T-helper 2 cell treated with Interferon-gamma antibody and Interleukin-4, amounts not matched to agents 100 ng/mL and 5 ng/mL, for 36 hours (primary cell): ENCODE results near the gene PDE8B. TPM values are rescaled to one million over a fixed set of nuclear protein-coding genes. Genes with fewer than 3 reads are reported as not detected.
"Not testable (repeated sequence)": the region's sequence is repeated elsewhere in the genome, so short reads cannot be mapped to it uniquely, and the experiment has no call there.

Experiments used
- intact Hi-C: fragments of 100-400 bp; cut with micrococcal nuclease; formaldehyde crosslinking; loops from one replicate; pipeline ENCODE4 v1.15.1; 2023
- total RNA-seq: library from RNA; stranded (reverse); gene quantifications from 2 replicates; pipeline ENCODE4 v1.2.3, GENCODE V29; 2022

Gene PDE8B
- total RNA-seq, 1 donor from 2014 or later = 0.20 TPM

DNA sequence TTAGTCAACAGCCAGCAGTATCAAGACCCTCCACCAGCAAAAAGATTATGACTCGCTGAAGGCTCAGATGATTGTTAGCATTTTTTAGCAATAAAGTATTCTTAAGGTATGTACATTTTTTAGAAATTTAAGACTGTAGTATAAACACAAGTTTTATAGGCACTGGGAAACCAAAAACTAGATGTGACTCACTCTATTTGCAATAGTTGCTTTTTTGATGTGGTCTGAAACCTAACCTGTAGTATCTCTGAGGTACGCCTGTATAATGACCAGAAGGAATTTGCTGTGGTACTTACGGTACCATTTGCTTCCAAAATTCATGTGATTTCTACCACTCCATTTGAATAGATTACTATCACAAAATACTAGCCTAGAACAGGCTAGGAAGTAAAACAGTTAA is 220.8 kb downstream of the PDE8B start:
- intact Hi-C loops = no loop called here

DNA sequence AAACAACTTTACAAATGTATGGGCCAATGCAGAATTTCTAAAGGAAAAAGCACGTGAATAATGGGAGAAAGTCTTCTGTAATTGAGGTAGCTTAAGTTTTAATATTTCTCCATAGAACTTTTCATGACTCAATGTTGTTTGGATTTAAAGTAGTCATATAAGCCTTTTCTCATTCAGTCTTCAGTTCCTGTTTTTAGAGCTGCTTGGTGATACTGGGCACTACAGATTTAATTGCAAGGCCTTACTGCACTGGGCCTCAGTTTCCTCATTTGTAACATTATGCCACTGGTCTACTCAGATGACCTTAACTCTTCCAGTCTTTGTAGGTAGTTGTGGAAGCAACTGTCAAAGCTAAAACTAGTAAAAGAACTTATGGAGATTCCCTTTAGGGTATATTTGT is 221.2 kb downstream of the PDE8B start:
- intact Hi-C loops = no loop called here

DNA sequence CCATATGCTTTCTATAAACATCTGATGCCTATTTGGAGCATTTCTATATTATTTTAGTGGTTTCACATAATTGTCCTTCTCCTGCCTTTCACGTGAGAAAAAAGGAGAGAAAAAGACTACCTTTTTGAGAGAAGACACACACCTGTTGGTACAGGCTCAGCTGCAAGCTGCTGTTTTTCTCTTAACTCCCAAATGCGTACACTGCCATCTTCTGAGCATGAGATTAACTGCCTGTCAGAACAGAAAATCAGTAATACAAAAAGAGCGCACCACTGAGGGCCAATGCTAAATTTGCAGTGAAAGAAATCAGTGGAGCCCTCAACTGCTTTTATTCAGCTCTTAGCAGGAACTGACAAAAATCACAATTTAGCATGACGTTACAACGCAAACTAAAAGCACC is 226.7 kb downstream of the PDE8B start:
- intact Hi-C loops = loop anchor here (5.0 kb wide), 1 partner anchor 290 kb away; no protein-coding TSS in a partner anchor

DNA sequence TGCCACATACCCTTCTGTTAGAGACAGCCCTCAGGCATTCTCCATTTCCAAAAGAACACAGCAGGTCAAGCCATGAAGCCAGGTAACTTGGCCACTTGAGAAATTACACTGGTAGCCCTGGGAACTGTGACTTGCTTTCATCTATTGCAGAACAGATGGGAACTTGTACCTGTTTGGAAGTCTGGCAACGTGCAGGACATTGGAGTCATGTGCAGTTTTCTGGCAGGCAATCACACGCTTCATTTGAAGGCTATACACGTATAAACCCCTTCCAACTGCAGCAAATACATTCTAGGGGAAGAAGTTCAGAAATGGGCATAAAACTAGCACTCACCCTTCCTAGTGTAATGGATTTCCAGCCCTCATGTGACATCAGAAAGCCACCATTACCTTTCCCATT is 227.6 kb downstream of the PDE8B start:
- intact Hi-C loops = loop anchor here (5.0 kb wide), 1 partner anchor 291 kb away; no protein-coding TSS in a partner anchor

DNA sequence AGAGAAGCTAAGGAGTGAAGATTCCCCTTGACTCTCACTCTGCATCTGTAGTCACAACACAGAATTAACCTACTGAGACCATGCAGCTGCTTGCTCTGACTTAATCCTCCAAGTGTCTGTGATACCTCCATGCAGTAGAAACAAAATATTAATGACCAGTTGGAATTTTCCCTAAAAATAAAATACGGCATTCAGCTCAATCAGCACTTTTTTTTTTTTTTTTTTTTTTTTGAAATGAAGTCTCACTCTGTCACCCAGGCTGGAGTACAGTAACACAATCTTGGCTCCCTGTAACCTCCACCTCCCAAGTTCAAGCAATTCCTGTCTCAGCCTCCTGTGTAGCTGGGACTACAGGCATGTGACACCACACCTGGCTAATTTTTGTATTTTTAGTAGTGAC is 233.2 kb downstream of the PDE8B start:
- intact Hi-C loops = no loop called here

DNA sequence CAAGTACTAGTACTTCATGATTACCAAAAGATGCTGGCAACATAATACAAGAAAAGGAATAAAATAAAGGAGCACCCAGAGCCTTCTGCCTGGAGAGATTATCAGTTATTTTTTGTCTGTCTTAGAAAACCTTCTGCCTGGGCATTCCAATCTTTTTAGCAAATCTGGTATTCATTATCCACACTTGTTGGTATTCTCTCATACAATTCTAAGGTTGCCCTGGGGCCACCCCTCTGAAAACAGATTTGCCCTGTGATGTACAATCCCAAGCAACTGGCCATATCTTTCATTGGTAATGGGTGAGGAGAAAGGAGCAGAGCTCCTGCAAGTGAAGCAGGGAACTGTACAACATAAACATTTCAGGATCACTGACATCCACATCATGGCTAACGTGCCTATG is 233.9 kb downstream of the PDE8B start:
- intact Hi-C loops = no loop called here

DNA sequence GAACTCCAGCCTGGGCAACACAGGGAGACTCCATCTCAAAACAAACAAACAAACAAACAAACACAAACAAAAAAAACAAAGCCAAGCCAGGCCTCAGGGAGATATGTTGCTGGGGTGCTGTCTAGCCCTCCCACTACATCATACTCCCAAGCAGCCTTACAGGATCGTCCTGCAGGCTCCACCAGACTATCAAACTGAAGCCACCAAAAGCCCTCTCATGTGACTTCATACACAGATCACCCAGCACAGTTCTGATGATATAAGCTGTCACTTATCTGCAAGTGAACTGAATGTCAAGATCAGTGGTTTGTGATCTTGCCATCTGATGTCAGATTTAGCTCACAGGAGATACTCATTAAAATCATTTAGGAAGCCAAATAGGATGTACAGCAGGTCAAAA is 238.4 kb downstream of the PDE8B start:
- intact Hi-C loops = no loop called here

DNA sequence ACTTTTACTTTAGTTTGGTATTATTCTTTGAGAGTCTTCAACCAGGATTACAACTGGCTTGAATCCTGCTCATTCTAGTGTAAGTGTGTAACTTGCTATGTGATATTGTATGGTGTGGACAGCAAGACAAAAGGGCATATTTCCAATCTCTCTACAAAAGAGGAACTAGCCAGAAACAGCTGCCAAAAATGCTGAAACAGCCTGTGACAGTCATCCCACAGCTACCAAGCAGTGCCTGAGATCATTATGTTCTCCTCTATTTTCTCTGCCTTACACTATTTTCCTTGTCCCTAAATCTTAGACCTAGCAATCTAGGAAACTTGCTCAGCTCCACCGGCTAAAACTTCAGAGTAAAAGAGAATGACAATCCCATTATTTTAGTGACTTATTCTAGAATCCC is 238.8 kb downstream of the PDE8B start:
- intact Hi-C loops = no loop called here

DNA sequence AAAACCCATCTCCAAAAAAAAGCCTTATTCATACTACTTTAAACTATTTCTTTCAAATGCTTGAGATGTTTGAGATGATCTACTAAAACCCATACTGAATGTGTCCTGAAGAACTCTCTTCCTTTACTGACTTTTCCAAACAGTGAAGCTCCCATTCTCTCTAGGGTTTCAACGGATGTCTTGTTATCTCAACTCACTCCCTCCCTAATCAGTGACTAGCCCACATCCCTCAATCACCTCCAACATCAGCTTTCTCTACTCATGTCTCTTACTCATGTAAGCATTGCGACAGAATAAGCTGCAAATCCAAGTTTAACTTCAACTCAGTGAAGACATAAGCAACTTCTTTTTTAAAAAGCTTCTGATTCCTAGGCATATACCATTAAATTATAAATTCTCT is 239.5 kb downstream of the PDE8B start:
- intact Hi-C loops = no loop called here

DNA sequence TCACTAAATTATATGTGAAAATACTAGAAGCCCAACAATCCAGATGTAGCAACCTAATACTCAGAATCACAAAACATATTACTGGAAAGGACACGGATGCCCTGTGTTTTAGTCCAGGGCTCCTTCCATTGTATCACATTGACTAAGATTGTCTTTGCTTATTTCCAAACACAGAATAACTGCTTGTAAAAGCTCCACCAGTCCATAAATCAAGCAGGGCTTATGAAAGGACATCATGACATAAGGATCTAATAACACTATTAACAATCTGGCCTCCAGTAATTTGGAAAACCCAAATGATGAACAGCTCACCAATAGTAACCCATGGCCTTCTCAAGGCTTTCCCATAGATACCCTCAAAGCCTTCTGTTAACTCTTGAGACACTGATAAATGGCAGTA is 241.9 kb downstream of the PDE8B start:
- intact Hi-C loops = no loop called here

DNA sequence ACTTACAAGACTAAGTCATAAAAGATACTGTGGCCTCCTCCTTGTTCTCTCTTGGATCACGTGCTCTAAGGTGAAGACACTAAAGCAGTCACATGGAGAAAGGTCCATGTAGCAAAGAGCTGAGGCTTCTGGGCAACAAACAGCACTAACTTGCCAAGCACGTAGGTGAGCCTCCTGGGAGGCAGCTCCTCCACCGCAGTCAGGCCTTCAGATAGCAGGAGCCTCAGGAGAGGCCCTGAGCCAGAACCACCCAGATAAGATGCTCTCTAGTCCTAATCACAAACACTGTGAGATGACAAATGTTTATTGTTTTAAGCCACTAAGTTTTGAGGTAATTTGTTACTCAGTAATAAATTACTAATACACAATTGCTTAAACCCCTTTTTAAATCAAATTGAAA is 243.6 kb downstream of the PDE8B start:
- intact Hi-C loops = no loop called here

DNA sequence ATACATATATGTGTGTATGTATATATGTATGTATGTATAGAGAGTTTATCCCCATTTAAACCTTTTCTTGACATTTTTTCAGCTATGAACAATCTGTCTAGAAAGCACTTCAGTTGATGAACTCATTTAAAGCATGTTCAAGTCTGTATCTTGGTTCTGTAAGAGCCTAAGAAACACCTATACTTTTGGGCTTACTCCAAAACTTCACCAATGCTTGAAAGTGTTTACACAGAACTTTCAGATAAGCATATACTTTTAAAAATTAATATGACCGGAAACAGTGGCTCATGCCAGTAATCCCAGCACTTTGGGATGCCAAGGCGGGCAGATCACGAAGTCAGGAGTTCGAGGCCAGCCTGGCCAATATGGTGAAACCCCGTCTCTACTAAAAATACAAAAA is 250.8 kb downstream of the PDE8B start:
- intact Hi-C loops = no loop called here

DNA sequence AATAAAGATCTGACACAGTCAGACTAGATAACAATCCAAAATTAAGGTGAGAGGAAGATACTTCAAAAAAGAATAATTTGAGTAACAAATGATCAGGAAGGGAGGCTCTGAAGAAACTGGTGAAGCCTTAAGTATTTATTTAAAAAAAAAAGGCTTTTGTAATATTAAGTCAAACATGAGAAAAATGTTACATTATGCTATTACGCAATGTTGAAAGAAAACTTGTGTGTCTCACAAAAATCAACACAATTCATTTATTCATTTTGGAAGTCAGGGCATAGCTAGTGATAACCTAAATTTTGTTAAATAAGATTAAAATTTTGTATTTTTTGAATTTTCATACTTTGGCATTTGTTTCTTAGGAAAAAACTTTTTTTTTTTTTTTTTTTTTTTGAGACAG is 253.4 kb downstream of the PDE8B start:
- intact Hi-C loops = no loop called here

DNA sequence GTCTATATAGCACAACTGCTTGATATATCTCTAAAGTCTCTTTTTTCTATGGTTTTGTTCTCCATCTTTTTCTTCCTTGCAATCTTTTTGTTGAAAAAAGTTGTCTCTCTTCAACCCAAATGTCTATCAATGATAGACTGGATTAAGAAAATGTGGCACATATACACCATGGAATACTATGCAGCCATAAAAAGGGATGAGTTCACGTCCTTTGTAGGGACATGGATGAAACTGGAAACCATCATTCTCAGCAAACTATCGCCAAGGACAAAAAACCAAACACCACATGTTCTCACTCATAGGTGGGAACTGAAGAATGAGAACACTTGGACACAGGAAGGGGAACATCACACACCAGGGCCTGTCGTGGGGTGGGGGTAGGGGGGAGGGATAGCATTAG is 258.4 kb downstream of the PDE8B start:
- intact Hi-C loops = not testable (repeated sequence)

DNA sequence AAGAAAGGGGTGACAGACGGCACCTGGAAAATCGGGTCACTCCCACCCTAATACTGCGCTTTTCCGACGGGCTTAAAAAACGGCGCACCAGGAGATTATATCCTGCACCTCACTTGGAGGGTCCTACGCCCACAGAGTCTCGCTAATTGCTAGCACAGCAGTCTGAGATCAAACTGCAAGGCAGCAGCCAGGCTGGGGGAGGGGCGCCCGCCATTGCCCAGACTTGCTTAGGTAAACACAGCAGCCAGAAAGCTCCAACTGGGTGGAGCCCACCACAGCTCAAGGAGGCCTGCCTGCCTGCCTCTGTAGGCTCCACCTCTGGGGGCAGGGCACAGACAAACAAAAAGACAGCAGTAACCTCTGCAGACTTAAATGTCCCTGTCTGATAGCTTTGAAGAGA is 264.6 kb downstream of the PDE8B start:
- intact Hi-C loops = not testable (repeated sequence)

Other genes with a start within 250 kb of the PDE8B start
- gene AGGF1, start 180.3 kb upstream of the PDE8B start, total RNA-seq = 23.7 and 26.1 TPM in 2 replicates
- 0.59 and 0.80 TPM in 2 replicates for gene ZBED3, start 123.4 kb upstream of the PDE8B start, total RNA-seq